ENCODE results near the gene DKKL1. TPM values are rescaled to one million over a fixed set of nuclear protein-coding genes. Genes with fewer than 3 reads are reported as not detected.
A peak's percentile ranks its signal among the peaks of the same experiment; 100 is the strongest.
"Not testable (repeated sequence)": the region's sequence is repeated elsewhere in the genome, so short reads cannot be mapped to it uniquely, and the experiment has no call there.

DKKL1 gene
- total RNA-seq: not detected

GRCh38 chr19:49363268-49364082, at the start of gene DKKL1:
Gene DKKL1, plus strand, starts transcription at chr19:49363877. Its CDS starts 122 bp downstream, at chr19:49363999.
- DNase-seq: peak; percentile 100

DNA sequence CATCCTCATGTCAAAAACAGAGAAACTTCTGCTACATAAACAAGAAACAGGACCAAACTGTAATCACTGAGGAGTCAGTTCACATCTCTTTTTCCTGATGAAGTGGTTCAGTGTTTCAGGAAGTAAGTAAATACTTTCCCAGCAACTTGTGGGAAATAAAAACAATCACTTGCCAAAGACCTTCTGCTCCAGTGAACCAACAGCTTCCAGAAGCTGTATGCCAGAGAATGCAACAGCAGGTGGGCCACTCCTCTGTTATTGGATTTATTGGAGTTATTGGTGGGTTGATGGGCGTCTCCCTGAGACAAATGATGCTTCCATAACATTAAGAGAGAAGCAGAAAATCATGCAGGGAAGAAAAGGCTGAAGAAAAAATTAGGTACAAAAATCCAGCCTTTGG, 48.6 kb upstream of the DKKL1 start:
- no peak for DNase-seq

- no peak for DNase-seq
Measured at GRCh38 chr19:49316284-49316683, 47.4 kb upstream of the DKKL1 start.

- no peak for DNase-seq
Measured at GRCh38 chr19:49318296-49318695, 45.4 kb upstream of the DKKL1 start.

GRCh38 chr19:49324801-49325576, 38.7 kb upstream of the DKKL1 start, which contains the start of gene SLC6A16:
Gene SLC6A16, minus strand, starts transcription at chr19:49325191. Its CDS starts 13,844 bp downstream, at chr19:49311347.
- no peak for DNase-seq

- not testable (repeated sequence) for DNase-seq
Measured at GRCh38 chr19:49325756-49326155, 37.9 kb upstream of the DKKL1 start.

DNA sequence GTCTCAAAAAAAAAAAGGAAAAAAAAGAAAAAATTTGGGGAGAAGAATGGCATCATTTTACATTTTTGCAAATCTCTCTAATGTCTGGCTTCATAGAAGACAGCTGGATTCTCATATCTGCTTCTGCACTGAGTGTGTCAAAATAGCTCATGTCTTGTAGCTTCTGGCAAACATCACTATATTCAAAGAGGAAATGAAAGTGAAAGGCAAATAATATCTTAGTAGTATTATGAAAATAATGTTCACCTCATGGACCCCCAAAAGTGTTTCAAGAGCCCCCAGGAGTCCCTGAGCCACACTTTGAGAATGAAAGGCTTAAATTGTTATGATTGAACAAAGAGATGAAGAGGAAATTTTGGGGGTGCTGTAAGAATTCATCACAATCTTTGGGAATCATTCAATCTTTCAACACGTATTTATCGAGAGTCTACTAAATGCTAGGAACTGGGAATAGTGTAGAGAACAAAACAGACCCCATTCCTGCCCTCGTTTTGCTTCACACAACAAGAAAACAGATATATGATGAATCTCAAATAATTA, 37.4 kb upstream of the DKKL1 start:
- DNase-seq: no peak

GRCh38 chr19:49327878-49328544, 35.7 kb upstream of the DKKL1 start:
- DNase-seq: no peak

DNA sequence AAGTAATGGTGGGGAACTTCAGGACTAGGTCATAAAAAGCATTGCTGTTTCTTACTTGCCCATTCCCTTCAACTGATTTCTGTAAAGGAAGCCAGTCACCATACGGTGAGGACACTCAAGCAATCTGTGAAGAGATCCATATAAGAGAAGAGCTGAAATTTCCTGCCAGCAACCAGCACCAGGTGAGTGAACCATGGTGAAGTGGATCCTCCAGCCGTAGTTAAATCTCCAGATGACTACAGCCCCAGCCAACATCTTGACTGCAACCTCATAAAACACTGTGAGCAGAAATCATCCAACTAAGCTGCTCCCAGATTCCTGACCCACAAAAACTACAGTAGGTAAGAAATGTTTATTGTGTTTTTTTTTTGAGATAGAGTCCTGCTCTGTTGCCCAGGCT, 34.9 kb upstream of the DKKL1 start:
- no peak for DNase-seq

DNA sequence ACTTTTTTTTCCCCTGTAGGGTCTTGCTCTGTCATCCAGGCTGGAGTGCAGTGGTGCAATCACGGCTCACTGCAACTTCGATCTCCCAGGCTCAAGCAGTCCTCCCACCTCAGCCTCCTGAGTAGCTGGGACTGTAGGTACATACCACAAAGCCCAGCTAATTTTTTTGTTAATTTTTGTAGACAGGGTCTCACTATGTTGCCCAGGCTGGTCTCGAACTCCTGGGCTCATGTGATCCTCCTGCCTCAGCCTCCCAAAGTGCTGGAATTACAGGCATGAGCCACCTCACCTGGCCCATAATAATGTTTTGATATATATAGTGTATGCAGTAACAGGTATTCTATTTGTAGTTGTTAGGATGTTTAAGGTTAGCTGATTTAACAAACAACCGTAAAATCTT, 32.5 kb upstream of the DKKL1 start:
- DNase-seq: not testable (repeated sequence)

DNA sequence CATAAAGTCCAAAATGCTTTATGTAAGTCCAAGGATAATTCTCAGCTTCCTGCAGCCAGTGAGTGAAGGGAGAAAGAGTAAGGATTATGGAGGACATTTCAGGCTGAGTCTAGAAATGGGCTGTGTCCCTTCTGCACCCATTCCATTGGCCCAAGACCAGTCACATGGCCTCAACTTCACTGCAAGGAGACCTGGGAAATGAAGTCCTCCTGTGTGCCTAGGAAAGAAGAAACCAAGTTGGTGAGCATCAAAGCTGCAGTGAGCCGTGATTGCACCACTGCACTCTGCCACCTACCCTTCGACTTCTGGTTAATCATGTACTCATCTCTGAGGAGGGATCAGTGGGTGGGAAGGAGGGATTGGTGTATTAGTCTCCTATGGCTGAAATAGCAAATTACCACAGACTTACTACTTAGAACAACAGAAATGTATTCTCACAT, 32.0 kb upstream of the DKKL1 start:
- DNase-seq: no peak

- not testable (repeated sequence) for DNase-seq
Measured at GRCh38 chr19:49332691-49333417, 30.8 kb upstream of the DKKL1 start.

GRCh38 chr19:49333418-49333805, 30.3 kb upstream of the DKKL1 start:
- no peak for DNase-seq

DNA sequence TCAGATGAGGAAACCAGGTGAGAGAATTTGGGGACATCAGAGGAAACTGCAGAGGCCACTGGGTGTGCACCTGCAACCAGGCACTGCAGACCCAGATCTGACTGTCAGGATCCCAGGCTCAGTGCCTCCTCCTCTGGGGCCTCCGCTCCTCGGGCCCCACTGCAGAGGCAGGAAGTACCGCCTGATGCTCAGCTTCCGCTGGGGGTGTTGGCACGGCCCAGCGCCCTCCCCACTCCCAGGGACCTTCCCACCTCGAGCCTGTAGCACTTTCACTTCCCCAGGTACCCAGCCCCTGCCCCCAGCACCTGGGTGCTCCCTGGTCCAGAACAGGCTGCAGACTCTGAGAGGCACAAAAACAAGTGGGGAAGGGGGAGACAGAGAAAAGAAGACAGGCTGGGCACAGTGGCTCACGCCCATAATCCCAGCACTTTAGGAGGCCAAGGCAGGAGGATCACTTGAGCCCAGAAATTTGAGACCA, 29.8 kb upstream of the DKKL1 start:
- DNase-seq: no peak

GRCh38 chr19:49335071-49335783, 28.4 kb upstream of the DKKL1 start, which contains the start of gene CD37:
Gene CD37, plus strand, starts transcription at chr19:49335406. Its CDS starts 135 bp downstream, at chr19:49335541.
- DNase-seq: no peak

DNA sequence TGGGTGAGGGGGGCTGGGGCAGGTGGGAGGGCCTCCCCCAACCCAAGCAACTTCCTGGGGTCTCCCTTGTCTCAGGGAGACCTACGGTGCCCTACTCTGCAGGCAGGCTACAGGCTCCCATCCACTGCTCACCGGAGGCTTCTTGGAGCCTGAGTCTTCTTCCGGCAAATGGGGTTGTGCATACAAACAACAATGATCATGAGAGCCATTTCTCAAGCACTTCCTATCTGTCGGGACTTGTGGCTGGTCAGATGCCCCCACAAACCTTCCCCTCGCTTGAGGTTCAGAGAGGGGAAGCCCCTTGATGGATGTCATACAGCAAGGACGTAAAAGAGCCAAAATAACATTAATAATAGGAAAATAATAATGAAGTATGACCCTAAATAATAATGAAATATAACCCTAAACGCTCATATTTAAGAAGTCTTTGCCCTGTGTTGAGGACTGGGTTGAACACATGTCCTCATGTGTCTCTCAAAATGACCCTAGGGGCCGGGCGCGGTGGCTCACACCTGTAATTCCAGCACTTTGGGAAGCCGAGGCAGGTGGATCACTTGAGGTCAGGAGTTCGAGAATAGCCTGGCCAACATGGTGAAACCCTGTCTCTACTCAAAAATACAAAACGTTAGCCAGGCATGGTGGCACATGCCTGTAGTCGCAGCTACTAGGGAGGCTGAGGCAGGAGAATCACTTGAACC, 27.7 kb upstream of the DKKL1 start:
- no peak for DNase-seq

GRCh38 chr19:49336482-49337266, 27.0 kb upstream of the DKKL1 start:
- DNase-seq: no peak

DNA sequence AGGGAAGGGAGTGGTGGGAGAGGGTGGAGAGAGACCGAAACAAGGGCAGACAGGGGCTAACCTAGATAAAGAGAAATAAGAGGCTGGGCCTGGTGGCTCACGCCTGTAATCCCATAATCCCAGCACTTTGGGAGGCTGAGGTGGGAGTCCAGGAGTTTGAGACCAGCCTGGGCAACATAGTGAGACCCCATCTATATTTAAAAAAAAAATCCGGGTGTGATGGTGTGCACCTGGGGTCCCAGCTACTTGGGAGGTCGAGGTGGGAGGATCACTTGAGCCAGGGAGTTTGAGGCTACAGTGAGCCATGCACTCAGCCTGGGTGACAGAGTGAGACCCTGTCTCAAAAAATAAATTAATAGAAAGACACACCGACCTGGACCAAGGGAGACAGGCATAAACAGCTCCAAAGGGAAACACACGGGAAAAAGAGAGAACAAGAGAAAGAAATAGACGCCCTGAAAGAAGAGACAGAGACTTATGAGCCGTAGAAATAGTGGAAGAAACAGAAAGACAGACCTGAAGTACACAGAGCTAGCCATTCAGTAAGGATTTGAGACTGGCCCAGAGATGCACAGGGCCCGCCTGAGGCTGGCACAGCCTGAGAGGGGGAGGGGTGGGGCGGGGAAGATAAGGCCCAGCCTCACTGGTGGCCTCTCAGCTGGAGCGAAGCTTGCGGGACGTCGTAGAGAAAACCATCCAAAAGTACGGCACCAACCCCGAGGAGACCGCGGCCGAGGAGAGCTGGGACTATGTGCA, 26.2 kb upstream of the DKKL1 start:
- no peak for DNase-seq

Measured in skin of body (tissue), 2 donors.